Stimulated activated naive B cell treated with anti-CD40 and anti-IgM and Interleukin-4, amounts not matched to agents 10 μg/mL and 1 μg/mL and 100 μg/mL, for 72 hours (primary cell): ENCODE measurements around the gene MACROD2.
A peak's percentile ranks its signal among the peaks of the same experiment; 100 is the strongest.

ENCODE experiments used
- ATAC-seq, 2 donors: fragments of 150-1000 bp; cut with Tn5 transposase; replicated peaks; 2 replicates each; pipeline ENCODE4 v1.10.0; 2021; ENCODE audit warnings: moderate library complexity in 1 of 2
- DNase-seq: peaks from one replicate; pipeline ENCODE4 v3.0.0; 2021
- H3K27ac Mint-ChIP-seq: one replicate; pipeline ENCODE4 v1.8.0; 2022; ENCODE audit warnings: mild to moderate bottlenecking, mixed read lengths
- H3K27me3 Mint-ChIP-seq, 2 donors: one replicate each; pipeline ENCODE4 v1.8.0; 2022; ENCODE audit warnings: mixed read lengths in 2 of 2
- H3K36me3 Mint-ChIP-seq, 2 donors: one replicate each; pipeline ENCODE4 v1.8.0; 2022; ENCODE audit warnings: mixed read lengths in 2 of 2, mild to moderate bottlenecking in 1 of 2
- H3K4me1 Mint-ChIP-seq, 2 donors: one replicate each; pipeline ENCODE4 v1.8.0; 2022; ENCODE audit warnings: mixed read lengths in 2 of 2, mild to moderate bottlenecking in 1 of 2
- H3K4me3 Mint-ChIP-seq, 2 donors: one replicate each; pipeline ENCODE4 v1.8.0; 2022; ENCODE audit warnings: mild to moderate bottlenecking in 2 of 2, mixed read lengths in 2 of 2, moderate library complexity in 1 of 2
- H3K9me3 Mint-ChIP-seq, 2 donors: one replicate each; pipeline ENCODE4 v1.8.0; 2022; ENCODE audit warnings: mixed read lengths in 2 of 2, mild to moderate bottlenecking in 1 of 2

The MACROD2 gene

GRCh38 chr20:14667226-14667625 lies 671.9 kb downstream of the MACROD2 start:
- H3K36me3 Mint-ChIP-seq: no peaks in the 10 kb centered on the region
- DNase-seq: no peak
- no peak overlapping the region for H3K4me3 Mint-ChIP-seq
- ATAC-seq: no peak
- no peaks in the 10 kb centered on the region for H3K4me1 Mint-ChIP-seq
- no peaks in the 10 kb centered on the region for H3K9me3 Mint-ChIP-seq
- no peaks in the 10 kb centered on the region for H3K27me3 Mint-ChIP-seq
- no peak overlapping the region for H3K27ac Mint-ChIP-seq

GRCh38 chr20:14672066-14672465 lies 676.8 kb downstream of the MACROD2 start:
- no peaks in the 10 kb centered on the region for H3K27me3 Mint-ChIP-seq
- no peaks in the 10 kb centered on the region for H3K36me3 Mint-ChIP-seq
- H3K27ac Mint-ChIP-seq: no peak overlapping the region
- DNase-seq (no peak), ATAC-seq (no peak)
- H3K9me3 Mint-ChIP-seq: peaks cover 0 to 6% of the 10 kb centered on the region in 2 donors
- H3K4me3 Mint-ChIP-seq: no peak overlapping the region
- no peaks in the 10 kb centered on the region for H3K4me1 Mint-ChIP-seq

GRCh38 chr20:14673164-14673563 lies 677.8 kb downstream of the MACROD2 start:
- H3K27ac Mint-ChIP-seq: no peak overlapping the region
- ATAC-seq: no peak

GRCh38 chr20:14677455-14677854 lies 682.1 kb downstream of the MACROD2 start:
- no peak overlapping the region for H3K27ac Mint-ChIP-seq

More at GRCh38 chr20:14673164-14673563, 677.8 kb downstream of the MACROD2 start:
- H3K9me3 Mint-ChIP-seq: peaks cover 0 to 6% of the 10 kb centered on the region in 2 donors
- no peak overlapping the region for H3K4me3 Mint-ChIP-seq
- no peak for DNase-seq
- H3K27me3 Mint-ChIP-seq: no peaks in the 10 kb centered on the region
- H3K36me3 Mint-ChIP-seq: no peaks in the 10 kb centered on the region
- no peaks in the 10 kb centered on the region for H3K4me1 Mint-ChIP-seq

GRCh38 chr20:14685183-14685582 lies 689.9 kb downstream of the MACROD2 start:
- ATAC-seq (no peak), DNase-seq (no peak)
- Mint-ChIP-seq H3K27me3 (no peaks in the 10 kb centered on the region), H3K4me3 (no peak overlapping the region), H3K27ac (no peak overlapping the region), H3K9me3 (no peaks in the 10 kb centered on the region), H3K4me1 (no peaks in the 10 kb centered on the region), H3K36me3 (no peaks in the 10 kb centered on the region)

More at GRCh38 chr20:14677455-14677854, 682.1 kb downstream of the MACROD2 start:
- no peak for ATAC-seq
- H3K27me3 Mint-ChIP-seq: no peaks in the 10 kb centered on the region
- H3K36me3 Mint-ChIP-seq: no peaks in the 10 kb centered on the region
- H3K9me3 Mint-ChIP-seq: peaks cover 0 to 6% of the 10 kb centered on the region in 2 donors
- no peaks in the 10 kb centered on the region for H3K4me1 Mint-ChIP-seq
- H3K4me3 Mint-ChIP-seq: no peak overlapping the region
- DNase-seq: no peak

GRCh38 chr20:14687313-14687712 lies 692.0 kb downstream of the MACROD2 start:
- no peaks in the 10 kb centered on the region for H3K4me1 Mint-ChIP-seq
- H3K27ac Mint-ChIP-seq: no peak overlapping the region
- no peak overlapping the region for H3K4me3 Mint-ChIP-seq
- no peaks in the 10 kb centered on the region for H3K9me3 Mint-ChIP-seq
- H3K36me3 Mint-ChIP-seq: no peaks in the 10 kb centered on the region
- H3K27me3 Mint-ChIP-seq: no peaks in the 10 kb centered on the region
- ATAC-seq: no peak
- no peak for DNase-seq

GRCh38 chr20:14688005-14688404 lies 692.7 kb downstream of the MACROD2 start:
- Mint-ChIP-seq H3K27me3 (no peaks in the 10 kb centered on the region), H3K27ac (no peak overlapping the region), H3K4me3 (no peak overlapping the region), H3K36me3 (no peaks in the 10 kb centered on the region), H3K9me3 (no peaks in the 10 kb centered on the region), H3K4me1 (no peaks in the 10 kb centered on the region)
- DNase-seq: no peak
- ATAC-seq: no peak

- Mint-ChIP-seq H3K27me3 (no peaks in the 10 kb centered on the region), H3K4me3 (no peak overlapping the region), H3K36me3 (no peaks in the 10 kb centered on the region), H3K4me1 (no peaks in the 10 kb centered on the region), H3K27ac (no peak overlapping the region), H3K9me3 (no peaks in the 10 kb centered on the region)
- ATAC-seq (no peak), DNase-seq (no peak)
These were observed 696.7 kb downstream of the MACROD2 start for GRCh38 chr20:14691994-14692393.

GRCh38 chr20:14696478-14696877 lies 701.2 kb downstream of the MACROD2 start:
- H3K27me3 Mint-ChIP-seq: no peaks in the 10 kb centered on the region
- ATAC-seq (no peak), DNase-seq (no peak)
- H3K36me3 Mint-ChIP-seq: no peaks in the 10 kb centered on the region
- no peaks in the 10 kb centered on the region for H3K4me1 Mint-ChIP-seq
- no peaks in the 10 kb centered on the region for H3K9me3 Mint-ChIP-seq
- no peak overlapping the region for H3K4me3 Mint-ChIP-seq
- no peak overlapping the region for H3K27ac Mint-ChIP-seq

- ATAC-seq (no peak), DNase-seq (no peak)
- no peaks in the 10 kb centered on the region for H3K27me3 Mint-ChIP-seq
- no peaks in the 10 kb centered on the region for H3K36me3 Mint-ChIP-seq
- no peak overlapping the region for H3K4me3 Mint-ChIP-seq
- H3K4me1 Mint-ChIP-seq: no peaks in the 10 kb centered on the region
- no peaks in the 10 kb centered on the region for H3K9me3 Mint-ChIP-seq
- no peak overlapping the region for H3K27ac Mint-ChIP-seq
These were observed 701.6 kb downstream of the MACROD2 start for GRCh38 chr20:14696937-14697336.

GRCh38 chr20:14698125-14698524 lies 702.8 kb downstream of the MACROD2 start:
- Mint-ChIP-seq H3K36me3 (no peaks in the 10 kb centered on the region), H3K27me3 (no peaks in the 10 kb centered on the region), H3K9me3 (no peaks in the 10 kb centered on the region), H3K4me1 (no peaks in the 10 kb centered on the region), H3K4me3 (no peak overlapping the region), H3K27ac (no peak overlapping the region)
- DNase-seq: no peak
- no peak for ATAC-seq

GRCh38 chr20:14698605-14699373 lies 703.5 kb downstream of the MACROD2 start:
- ATAC-seq (no peak), DNase-seq (no peak)
- H3K36me3 Mint-ChIP-seq: no peaks in the 10 kb centered on the region
- H3K4me1 Mint-ChIP-seq: no peaks in the 10 kb centered on the region
- no peaks in the 10 kb centered on the region for H3K27me3 Mint-ChIP-seq
- no peak overlapping the region for H3K27ac Mint-ChIP-seq
- H3K4me3 Mint-ChIP-seq: no peak overlapping the region
- no peaks in the 10 kb centered on the region for H3K9me3 Mint-ChIP-seq

- no peaks in the 10 kb centered on the region for H3K36me3 Mint-ChIP-seq
- ATAC-seq (peak; percentile 55 to 64), DNase-seq (no peak)
- H3K9me3 Mint-ChIP-seq: no peaks in the 10 kb centered on the region
- no peak overlapping the region for H3K27ac Mint-ChIP-seq
- no peak overlapping the region for H3K4me3 Mint-ChIP-seq
- no peaks in the 10 kb centered on the region for H3K27me3 Mint-ChIP-seq
- H3K4me1 Mint-ChIP-seq: no peaks in the 10 kb centered on the region
These were observed 705.3 kb downstream of the MACROD2 start for GRCh38 chr20:14700639-14700960.

- no peak overlapping the region for H3K4me3 Mint-ChIP-seq
- H3K36me3 Mint-ChIP-seq: no peaks in the 10 kb centered on the region
- no peaks in the 10 kb centered on the region for H3K9me3 Mint-ChIP-seq
- no peak overlapping the region for H3K27ac Mint-ChIP-seq
- no peak for ATAC-seq
- H3K4me1 Mint-ChIP-seq: no peaks in the 10 kb centered on the region
- H3K27me3 Mint-ChIP-seq: no peaks in the 10 kb centered on the region
- DNase-seq: no peak
These were observed 706.0 kb downstream of the MACROD2 start for GRCh38 chr20:14701326-14701725.

- Mint-ChIP-seq H3K27me3 (no peaks in the 10 kb centered on the region), H3K27ac (no peak overlapping the region)
These were observed 711.2 kb downstream of the MACROD2 start for GRCh38 chr20:14706555-14706954.

More at GRCh38 chr20:14706555-14706954, 711.2 kb downstream of the MACROD2 start:
- no peaks in the 10 kb centered on the region for H3K36me3 Mint-ChIP-seq
- H3K9me3 Mint-ChIP-seq: no peaks in the 10 kb centered on the region
- ATAC-seq (no peak), DNase-seq (no peak)
- H3K4me1 Mint-ChIP-seq: peaks cover 0 to 4% of the 10 kb centered on the region in 2 donors
- no peak overlapping the region for H3K4me3 Mint-ChIP-seq
